ENCODE data around the gene SLC24A3.

Gene SLC24A3

GRCh38 chr20:19401096-19401495 lies 188.7 kb downstream of the SLC24A3 start:
- DNase-seq = no peak

GRCh38 chr20:19403549-19403948 lies 191.1 kb downstream of the SLC24A3 start:
- no peak for DNase-seq

- DNase-seq = no peak
Observed at GRCh38 chr20:19404826-19405225, 192.4 kb downstream of the SLC24A3 start.

GRCh38 chr20:19405958-19406357 lies 193.5 kb downstream of the SLC24A3 start:
- no peak for DNase-seq

GRCh38 chr20:19406381-19406780 lies 193.9 kb downstream of the SLC24A3 start:
- DNase-seq = no peak

- no peak for DNase-seq
Observed at GRCh38 chr20:19407196-19407595, 194.8 kb downstream of the SLC24A3 start.

- no peak for DNase-seq
Observed at GRCh38 chr20:19407736-19408135, 195.3 kb downstream of the SLC24A3 start.

GRCh38 chr20:19408971-19409370 lies 196.5 kb downstream of the SLC24A3 start:
- no peak for DNase-seq

GRCh38 chr20:19411811-19412210 lies 199.4 kb downstream of the SLC24A3 start:
- no peak for DNase-seq

- DNase-seq = no peak
Observed at GRCh38 chr20:19412254-19412653, 199.8 kb downstream of the SLC24A3 start.

GRCh38 chr20:19414600-19414999 lies 202.2 kb downstream of the SLC24A3 start:
- no peak for DNase-seq

- DNase-seq = no peak
Observed at GRCh38 chr20:19415786-19416185, 203.3 kb downstream of the SLC24A3 start.

GRCh38 chr20:19416627-19417026 lies 204.2 kb downstream of the SLC24A3 start:
- no peak for DNase-seq

GRCh38 chr20:19419396-19419795 lies 207.0 kb downstream of the SLC24A3 start:
- no peak for DNase-seq

GRCh38 chr20:19423097-19423899 lies 210.9 kb downstream of the SLC24A3 start:
- DNase-seq = no peak

- no peak for DNase-seq
Observed at GRCh38 chr20:19423900-19424620, 211.6 kb downstream of the SLC24A3 start.

GRCh38 chr20:19426356-19426755 lies 213.9 kb downstream of the SLC24A3 start:
- no peak for DNase-seq

GRCh38 chr20:19427480-19427879 lies 215.0 kb downstream of the SLC24A3 start:
- DNase-seq = no peak

- no peak for DNase-seq
Observed at GRCh38 chr20:19427913-19428312, 215.5 kb downstream of the SLC24A3 start.

- DNase-seq = no peak
Observed at GRCh38 chr20:19428324-19428723, 215.9 kb downstream of the SLC24A3 start.

GRCh38 chr20:19429538-19429937 lies 217.1 kb downstream of the SLC24A3 start:
- DNase-seq = no peak

- DNase-seq = no peak
Observed at GRCh38 chr20:19430641-19431315, 218.3 kb downstream of the SLC24A3 start.

GRCh38 chr20:19431316-19431700 lies 218.9 kb downstream of the SLC24A3 start:
- no peak for DNase-seq

- DNase-seq = no peak
Observed at GRCh38 chr20:19431906-19432305, 219.5 kb downstream of the SLC24A3 start.

All from DMS 273 treated with DMSO at 0.1 percent for 48 hours (cell line).